G401.6 (cell line): ENCODE data around the gene IFT20.

Experiments
- FAIRE-seq: peaks from 2 replicates; lab custom pipeline; 2012; peaks lifted over from hg19 to GRCh38; lab: Jason Lieb, UNC

IFT20 gene

DNA sequence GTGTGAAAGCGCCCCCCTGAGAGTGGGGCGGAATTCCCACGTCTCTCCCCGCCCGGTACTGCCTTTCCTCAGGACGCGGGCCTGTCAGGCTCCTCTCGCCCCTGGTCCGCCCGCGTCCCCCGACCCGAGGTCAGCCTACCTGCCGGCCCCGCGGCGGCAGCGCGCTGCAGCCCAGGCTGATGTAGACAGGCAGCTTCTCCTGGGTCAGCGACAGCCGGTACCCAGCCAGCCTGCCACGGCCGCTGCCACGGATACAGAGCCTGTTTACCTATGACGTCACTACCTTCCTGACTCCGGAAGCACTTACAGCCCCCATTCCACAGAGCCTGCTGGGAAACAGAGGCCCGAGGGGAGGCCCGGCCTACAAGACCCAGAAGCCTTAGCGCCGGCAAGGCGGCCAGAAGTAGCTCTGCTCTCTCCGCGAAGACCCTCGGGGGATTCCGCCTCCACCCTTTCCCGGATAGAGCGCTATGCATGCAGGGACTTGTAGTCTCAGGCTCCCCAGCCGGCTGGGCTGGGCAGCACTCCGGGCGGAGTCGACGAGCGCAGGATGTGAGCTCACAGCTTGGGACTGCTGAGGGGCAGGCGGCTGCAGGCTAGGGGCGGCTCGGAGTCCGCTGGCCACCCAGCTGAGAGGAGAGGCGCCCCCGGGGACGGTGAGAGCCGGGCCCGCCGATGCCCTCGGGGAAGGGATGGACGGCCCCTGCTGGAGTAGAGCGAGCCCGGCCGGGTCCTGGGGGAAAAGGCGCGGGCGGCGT, at the start of gene IFT20, which contains the start of gene TNFAIP1:
IFT20 (minus strand) TSS at position 272 of the 758 bp plus-strand sequence. CDS start 3,487 bp downstream, outside the sequence.
TNFAIP1 (plus strand) TSS at position 561 of the 758 bp plus-strand sequence. CDS start 3,761 bp downstream, outside the sequence.
- FAIRE-seq = peak; percentile 98

- no peak for FAIRE-seq
Measured at GRCh38 chr17:28385037-28385400, 49.7 kb upstream of the IFT20 start.

- FAIRE-seq = no peak
Measured at GRCh38 chr17:28384281-28385036, 49.2 kb upstream of the IFT20 start.

DNA sequence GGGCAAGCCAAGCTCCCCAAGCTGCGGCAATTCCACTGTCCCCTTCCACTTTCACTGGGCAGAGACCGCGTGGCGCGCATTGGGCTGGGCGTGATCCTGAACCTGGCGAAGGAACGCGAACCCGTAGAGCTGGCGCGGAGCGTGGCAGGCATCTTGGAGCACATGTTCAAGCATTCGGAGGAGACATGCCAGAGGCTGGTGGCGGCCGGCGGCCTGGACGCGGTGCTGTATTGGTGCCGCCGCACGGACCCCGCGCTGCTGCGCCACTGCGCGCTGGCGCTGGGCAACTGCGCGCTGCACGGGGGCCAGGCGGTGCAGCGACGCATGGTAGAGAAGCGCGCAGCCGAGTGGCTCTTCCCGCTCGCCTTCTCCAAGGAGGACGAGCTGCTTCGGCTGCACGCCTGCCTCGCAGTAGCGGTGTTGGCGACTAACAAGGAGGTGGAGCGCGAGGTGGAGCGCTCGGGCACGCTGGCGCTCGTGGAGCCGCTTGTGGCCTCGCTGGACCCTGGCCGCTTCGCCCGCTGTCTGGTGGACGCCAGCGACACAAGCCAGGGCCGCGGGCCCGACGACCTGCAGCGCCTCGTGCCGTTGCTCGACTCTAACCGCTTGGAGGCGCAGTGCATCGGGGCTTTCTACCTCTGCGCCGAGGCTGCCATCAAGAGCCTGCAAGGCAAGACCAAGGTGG, 46.0 kb upstream of the IFT20 start:
- FAIRE-seq = no peak

DNA sequence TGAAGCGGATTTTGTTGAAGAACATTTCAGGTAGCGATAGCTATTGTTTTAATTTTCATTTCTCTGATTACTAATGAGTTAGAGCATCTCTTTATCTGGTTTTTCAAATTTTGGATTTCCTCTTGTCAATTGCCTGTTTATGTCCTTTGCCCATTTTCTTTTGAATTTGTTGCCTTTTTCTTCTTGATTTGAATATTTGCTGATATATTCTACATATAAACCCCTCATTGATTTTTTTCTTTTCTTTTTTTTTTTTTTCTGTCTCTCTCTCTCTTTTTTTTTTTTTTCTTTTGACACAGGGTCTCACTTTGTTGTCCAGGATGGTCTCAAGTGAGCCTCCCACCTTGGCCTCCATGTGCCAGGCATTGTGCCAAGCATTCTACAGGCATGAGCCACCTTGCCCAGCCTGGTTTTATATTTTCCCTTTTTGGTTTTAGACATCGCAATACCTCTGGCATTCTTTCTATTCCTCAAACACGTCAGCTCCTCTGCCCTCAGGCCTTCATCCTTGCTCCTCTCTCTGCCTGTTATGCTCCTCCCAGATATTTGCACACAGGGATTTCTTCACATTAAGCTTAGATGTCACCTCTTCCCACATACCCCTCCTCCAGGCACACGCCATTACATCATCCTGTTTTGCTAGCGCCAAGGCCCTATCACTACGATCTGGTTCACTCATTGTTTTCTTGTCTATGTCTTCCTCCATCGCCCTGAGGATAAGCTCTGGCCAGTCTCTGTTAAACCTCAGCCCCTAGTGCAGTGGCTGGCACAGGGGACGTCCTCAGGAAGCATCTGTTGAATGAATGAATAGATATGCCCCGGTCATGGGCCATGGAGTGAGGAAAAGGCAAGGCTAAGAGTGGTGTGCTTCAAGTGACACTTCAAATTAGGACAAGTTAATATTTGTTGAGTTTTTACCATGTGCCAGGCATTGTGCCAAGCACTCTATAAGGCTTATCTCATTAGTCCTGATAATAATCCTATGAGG, 44.8 kb upstream of the IFT20 start:
- no peak for FAIRE-seq

GRCh38 chr17:28372945-28373274, 37.6 kb upstream of the IFT20 start:
- no peak for FAIRE-seq

GRCh38 chr17:28372203-28372944, 37.1 kb upstream of the IFT20 start:
- FAIRE-seq = no peak

GRCh38 chr17:28371245-28372202, 36.3 kb upstream of the IFT20 start, which contains the start of gene SARM1:
Gene SARM1, plus strand, starts transcription at chr17:28371694. Its CDS starts 339 bp downstream, at chr17:28372033.
- FAIRE-seq = peak; percentile 93

DNA sequence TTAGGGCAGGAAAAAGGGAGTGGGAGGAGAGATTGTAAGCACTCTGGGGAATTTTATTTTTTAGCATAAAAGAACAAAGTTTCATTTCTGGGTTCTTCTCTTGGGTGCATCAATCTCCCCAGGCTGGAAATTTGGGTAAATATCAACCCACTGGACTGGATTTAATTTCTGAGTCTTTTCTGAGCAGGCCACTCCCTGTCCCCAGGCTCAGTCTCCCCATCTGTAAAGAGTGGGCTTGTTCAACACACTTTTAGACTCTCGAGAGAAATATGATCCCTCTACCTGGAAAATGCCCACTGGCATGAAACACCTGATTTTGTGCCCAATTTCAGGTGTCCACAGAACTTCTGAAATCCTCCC, 35.5 kb upstream of the IFT20 start:
- FAIRE-seq = no peak

DNA sequence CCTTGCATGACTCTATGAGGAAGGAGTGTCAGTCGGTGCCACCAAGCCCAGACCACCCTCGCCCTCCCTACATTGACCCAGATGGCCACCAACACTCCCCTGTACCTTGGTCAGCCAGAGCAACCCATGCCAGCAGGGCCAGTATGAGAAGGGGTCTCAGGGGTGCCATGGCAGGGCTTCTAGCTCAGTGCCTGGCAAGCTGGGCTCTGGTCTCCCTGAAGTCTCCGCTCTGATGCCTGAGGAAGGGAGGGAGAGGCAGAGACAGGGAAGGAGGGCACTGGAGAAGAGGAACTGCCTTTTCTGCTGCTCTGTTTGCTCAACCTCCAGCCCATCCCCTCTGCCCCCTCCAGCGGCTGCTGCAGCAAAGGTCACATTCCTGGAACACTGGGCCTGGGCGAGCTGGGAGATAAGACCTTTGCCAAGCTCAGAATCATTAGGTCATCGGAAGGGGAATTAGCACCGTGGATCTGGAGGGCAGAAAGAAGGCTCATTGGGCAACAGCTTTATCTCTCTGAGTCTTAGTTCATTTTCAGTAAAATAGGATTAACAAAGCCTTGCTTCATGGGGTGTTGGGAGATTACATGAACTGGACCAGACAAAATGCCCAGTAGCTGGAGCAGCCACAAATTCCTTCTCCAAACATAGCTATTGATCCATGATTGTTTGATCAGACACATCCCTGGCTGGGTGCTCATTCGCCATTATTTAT, 34.9 kb upstream of the IFT20 start, which contains the start of gene VTN:
VTN (minus strand) TSS at position 273 of the 709 bp plus-strand sequence; CDS start at position 169, 104 bp downstream.
- FAIRE-seq = no peak

DNA sequence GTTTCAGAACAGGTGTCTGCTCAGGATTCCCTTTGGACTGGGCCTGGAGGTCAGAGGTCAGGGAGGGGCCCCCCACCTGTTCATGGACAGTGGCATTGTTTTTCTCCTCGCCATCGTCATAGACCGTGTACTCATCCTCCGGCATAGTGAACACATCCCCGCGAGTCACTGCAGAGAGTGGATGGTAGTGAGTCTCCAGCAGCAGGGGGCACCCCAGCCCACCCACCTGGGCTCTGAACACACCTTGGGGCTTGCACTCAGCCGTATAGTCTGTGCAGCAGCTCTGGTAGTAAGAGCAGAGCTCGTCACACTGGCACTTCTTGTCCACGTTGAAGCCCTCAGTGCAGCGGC, 34.4 kb upstream of the IFT20 start:
- FAIRE-seq = no peak

DNA sequence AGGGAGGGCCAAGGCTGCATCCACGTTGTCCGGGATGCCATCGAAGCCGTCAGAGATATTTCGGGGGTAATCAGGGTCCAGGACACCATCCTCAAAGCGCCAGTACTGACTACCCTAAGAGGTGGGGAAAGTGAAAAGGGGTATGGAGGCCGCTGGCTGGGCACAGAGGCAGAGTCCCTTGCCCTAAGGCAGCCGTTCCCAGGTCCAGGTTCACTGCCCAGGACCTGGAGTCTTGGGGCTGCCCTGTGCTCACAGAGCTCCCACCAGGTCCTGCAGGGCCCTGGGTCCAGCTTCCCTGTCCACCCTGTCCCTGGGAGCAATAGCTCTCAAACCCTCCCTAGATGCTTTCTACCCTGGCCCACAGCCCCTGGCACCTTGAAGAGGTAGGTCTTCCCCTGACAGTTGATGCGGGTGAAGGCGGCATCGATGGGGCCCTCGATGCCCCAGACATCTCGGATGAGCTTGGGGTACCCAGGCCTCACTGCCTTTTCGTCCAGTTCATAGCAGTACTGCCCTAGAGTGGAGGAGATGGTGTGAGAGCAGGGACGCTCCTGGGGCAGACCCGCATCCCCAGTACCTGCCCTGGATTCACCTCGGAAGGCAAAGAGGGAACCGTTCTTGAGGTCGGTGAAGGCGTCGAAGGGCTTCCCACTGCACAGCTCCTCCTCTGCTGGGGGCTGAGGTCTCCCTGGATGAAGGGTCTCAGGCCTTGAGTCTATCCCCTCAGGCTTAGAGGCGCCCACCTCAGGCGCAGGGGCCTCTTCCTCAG, 33.8 kb upstream of the IFT20 start:
- FAIRE-seq = no peak

GRCh38 chr17:28368306-28368831, 33.1 kb upstream of the IFT20 start:
- no peak for FAIRE-seq

DNA sequence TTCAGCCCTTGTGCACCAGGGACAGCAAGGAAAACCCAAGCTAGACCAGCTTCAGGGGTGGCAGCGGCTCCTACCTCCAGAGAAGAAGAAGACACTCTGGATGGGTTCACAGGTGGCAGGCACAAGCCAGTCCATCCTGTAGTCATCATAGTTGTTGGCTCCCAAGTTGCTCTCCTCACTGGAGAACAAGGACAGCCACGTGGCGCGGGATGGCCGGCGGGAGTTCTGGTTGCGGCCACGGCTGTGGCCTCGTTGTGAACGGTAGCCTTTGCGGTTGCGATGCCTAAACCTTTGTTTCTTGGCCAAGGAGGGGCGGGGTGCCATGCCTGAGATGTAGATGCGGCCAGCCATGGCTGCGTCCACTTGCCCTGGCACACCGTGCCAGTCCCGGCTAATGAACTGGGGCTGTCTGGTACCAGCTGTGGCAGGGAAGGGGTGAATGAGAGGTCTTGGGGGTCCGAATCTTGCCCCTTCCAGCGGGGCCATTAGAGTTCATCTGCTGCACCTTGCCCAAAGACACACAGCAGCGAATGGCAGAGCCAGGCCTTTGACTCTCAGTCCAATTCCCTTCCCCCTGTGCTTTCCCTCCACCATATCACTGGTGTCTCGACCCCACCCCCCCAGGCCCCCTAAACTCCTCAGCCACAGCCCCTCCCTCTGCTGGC, 32.5 kb upstream of the IFT20 start:
- FAIRE-seq = no peak

DNA sequence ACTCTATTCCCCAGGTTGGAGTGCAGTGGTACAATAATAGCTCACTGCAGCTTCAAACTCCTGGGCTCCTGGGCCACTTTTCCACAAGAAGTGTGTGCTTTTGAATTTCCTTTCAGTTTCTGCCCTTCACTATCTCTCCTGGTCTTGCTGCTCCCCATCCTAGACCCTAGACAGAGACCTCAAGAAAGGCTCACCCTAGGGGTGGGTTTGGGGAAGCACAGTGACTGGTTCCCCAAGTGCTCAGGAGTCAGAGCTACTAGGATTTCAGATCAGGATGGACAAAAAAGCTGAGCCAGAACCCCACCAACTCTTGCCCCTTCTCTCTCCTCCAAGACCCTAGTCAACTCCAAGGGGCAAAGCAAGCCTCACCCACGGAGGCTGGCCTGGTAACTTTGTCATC, 31.3 kb upstream of the IFT20 start:
- no peak for FAIRE-seq

DNA sequence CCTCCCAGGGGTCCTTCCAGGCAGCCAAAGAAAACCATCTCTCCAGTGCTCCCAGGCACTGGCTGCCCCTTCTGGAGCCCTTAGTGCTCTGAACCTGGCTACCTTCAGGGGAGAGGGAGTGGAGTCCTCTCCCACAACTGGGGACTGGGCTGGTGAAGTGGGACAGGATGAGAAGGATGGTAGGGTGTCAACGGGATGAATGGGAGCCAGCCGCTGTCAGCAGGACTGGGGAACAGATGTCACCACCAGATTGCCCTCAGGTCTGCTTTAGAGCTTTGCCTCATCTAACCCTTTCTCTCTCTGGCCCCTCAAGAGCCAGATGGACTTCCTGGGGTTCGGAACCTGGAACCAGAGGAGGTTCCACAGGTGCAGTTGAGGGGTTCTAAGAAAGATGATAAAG, 30.2 kb upstream of the IFT20 start:
- no peak for FAIRE-seq

- no peak for FAIRE-seq
Measured at GRCh38 chr17:28364665-28365363, 29.5 kb upstream of the IFT20 start, which contains the start of gene SEBOX. Gene SEBOX, minus strand, starts transcription at chr17:28365199. Its CDS starts 48 bp downstream, at chr17:28365151.
